Vagina (tissue), 2 donors: ENCODE measurements around the gene CLEC10A. TPM values are rescaled to one million over a fixed set of nuclear protein-coding genes. Genes with fewer than 3 reads are reported as not detected.

Experiments used
- DNase-seq, 2 donors: peaks; one replicate each; pipeline ENCODE4 v3.0.0-alpha.2; 2017; ENCODE audit errors: extremely low spot score in 2 of 2
- H3K27ac ChIP-seq: fragments of 200-600 bp; sonication (generic); one replicate; pipeline ENCODE4 v1.5.1; 2019
- H3K27me3 ChIP-seq: fragments of 200-600 bp; sonication (generic); one replicate; pipeline ENCODE4 v1.5.1; 2019
- H3K36me3 ChIP-seq, 2 donors: fragments of 200-600 bp; sonication (generic); one replicate each; pipeline ENCODE4 v1.5.1; 2017 to 2019
- H3K4me1 ChIP-seq: fragments of 200-600 bp; sonication (generic); one replicate; pipeline ENCODE4 v1.5.1; 2019
- H3K4me3 ChIP-seq, 2 donors: fragments of 200-600 bp; sonication (generic); 1 replicate in 1 of 2; 2 replicates in 1 of 2; pipeline ENCODE4 v1.5.1; 2016 to 2019
- H3K9me3 ChIP-seq: fragments of 200-600 bp; sonication (generic); one replicate; pipeline ENCODE4 v1.5.1; 2019
- CTCF ChIP-seq, 3 experiments: fragments of 450-650 bp in 2 of 3; fragments of 200-600 bp in 1 of 3; sonication (generic) in 1 of 3; IDR thresholded peaks; one replicate each; pipeline ENCODE4 v1.5.1; 2017 to 2019; ENCODE audit warnings: antibody characterized with exemption in 3 of 3, mild to moderate bottlenecking in 2 of 3, moderate library complexity in 2 of 3
- POLR2A ChIP-seq, 2 donors: fragments of 450-650 bp; IDR thresholded peaks; one replicate each; pipeline ENCODE4 v1.6.1; 2017; ENCODE audit warnings: antibody characterized with exemption in 2 of 2, mild to moderate bottlenecking in 2 of 2, moderate library complexity in 2 of 2
- POLR2AphosphoS5 ChIP-seq, 2 donors: sonication (generic); formaldehyde crosslinking; IDR thresholded peaks; one replicate each; pipeline ENCODE4 v1.9.0; 2017; ENCODE audit warnings: antibody characterized with exemption in 2 of 2, mild to moderate bottlenecking in 2 of 2, low read depth in 1 of 2; ENCODE audit not compliant: insufficient read depth in 1 of 2
- intact Hi-C: fragments of 100-400 bp; cut with DNase I; formaldehyde crosslinking; loops from one replicate; pipeline ENCODE4 v1.15.1; 2023
- total RNA-seq: library from RNA; depleted of rRNA; stranded (reverse); fragments of >200 nt; gene quantifications from one replicate; pipeline ENCODE4 v1.2.3, GENCODE V29; 2016

The CLEC10A gene
- total RNA-seq, 1 donor from 2014 or later: 3.7 TPM

GRCh38 chr17:7067198-7067597 is 12.9 kb downstream of the CLEC10A start:
- no peaks in the 10 kb centered on the region for H3K4me1 ChIP-seq
- intact Hi-C loops: no loop called here
- no peaks in the 10 kb centered on the region for H3K36me3 ChIP-seq
- H3K9me3 ChIP-seq: peaks cover 5% of the 10 kb centered on the region
- H3K4me3 ChIP-seq: no peak overlapping the region
- no peak overlapping the region for H3K27ac ChIP-seq
- H3K27me3 ChIP-seq: no peaks in the 10 kb centered on the region
- TF ChIP-seq POLR2A (IDR thresholded peaks at IDR 0.05): no peak
- TF ChIP-seq CTCF (IDR thresholded peaks at IDR 0.05): no peak
- no peak for TF ChIP-seq POLR2AphosphoS5 (IDR thresholded peaks at IDR 0.05; ENCODE audit: insufficient read depth in 1 of 2, low read depth in 1 of 2)
- no peak for DNase-seq

- Histone ChIP-seq H3K4me3 (no peak overlapping the region), H3K27me3 (no peaks in the 10 kb centered on the region), H3K9me3 (peaks cover 5% of the 10 kb centered on the region), H3K36me3 (no peaks in the 10 kb centered on the region), H3K4me1 (no peaks in the 10 kb centered on the region), H3K27ac (no peak overlapping the region)
- TF ChIP-seq POLR2AphosphoS5 (IDR thresholded peaks at IDR 0.05; ENCODE audit: insufficient read depth in 1 of 2, low read depth in 1 of 2): no peak
- no peak for TF ChIP-seq CTCF (IDR thresholded peaks at IDR 0.05)
- TF ChIP-seq POLR2A (IDR thresholded peaks at IDR 0.05): no peak
- intact Hi-C loops: loop anchor here (5.0 kb wide), 1 partner anchor 1902 kb away; no protein-coding TSS in a partner anchor
- DNase-seq: no peak
Observed at GRCh38 chr17:7064261-7064660, 15.8 kb downstream of the CLEC10A start.

GRCh38 chr17:7063518-7064094 is 16.4 kb downstream of the CLEC10A start:
- H3K9me3 ChIP-seq: peaks cover 5% of the 10 kb centered on the region
- H3K27ac ChIP-seq: no peak overlapping the region
- no peak for DNase-seq
- TF ChIP-seq POLR2AphosphoS5 (IDR thresholded peaks at IDR 0.05; ENCODE audit: insufficient read depth in 1 of 2, low read depth in 1 of 2) (no peak), CTCF (IDR thresholded peaks at IDR 0.05) (no peak), POLR2A (IDR thresholded peaks at IDR 0.05) (no peak)
- H3K4me3 ChIP-seq: no peak overlapping the region
- H3K27me3 ChIP-seq: no peaks in the 10 kb centered on the region
- intact Hi-C loops: loop anchor here (5.0 kb wide), 1 partner anchor 1901 kb away; no protein-coding TSS in a partner anchor
- H3K36me3 ChIP-seq: no peaks in the 10 kb centered on the region
- H3K4me1 ChIP-seq: no peaks in the 10 kb centered on the region

GRCh38 chr17:7060165-7060891 is 19.7 kb downstream of the CLEC10A start:
- DNase-seq: no peak
- H3K27me3 ChIP-seq: no peaks in the 10 kb centered on the region
- TF ChIP-seq POLR2AphosphoS5 (IDR thresholded peaks at IDR 0.05; ENCODE audit: insufficient read depth in 1 of 2, low read depth in 1 of 2) (peak in 1 of 2 donors; percentile 46), CTCF (IDR thresholded peaks at IDR 0.05) (no peak)
- no peaks in the 10 kb centered on the region for H3K36me3 ChIP-seq
- intact Hi-C loops: loop anchor here (5.0 kb wide), 1 partner anchor 1898 kb away; no protein-coding TSS in a partner anchor
- H3K4me3 ChIP-seq: no peak overlapping the region
- H3K27ac ChIP-seq: no peak overlapping the region
- no peaks in the 10 kb centered on the region for H3K4me1 ChIP-seq
- H3K9me3 ChIP-seq: no peaks in the 10 kb centered on the region
